Tibial nerve (tissue), 4 donors: ENCODE results near the gene SEMA5B.

Experiments
- CTCF ChIP-seq, 5 experiments: fragments of 200-600 bp in 3 of 5; fragments of 450-650 bp in 2 of 5; sonication (generic) in 3 of 5; IDR thresholded peaks; one replicate each; pipeline ENCODE4 v1.5.1; 2016 to 2019; ENCODE audit warnings: antibody characterized with exemption in 5 of 5, mild to moderate bottlenecking in 3 of 5, moderate library complexity in 2 of 5
- EP300 ChIP-seq, 2 donors: sonication (generic); formaldehyde crosslinking; IDR thresholded peaks; one replicate each; pipeline ENCODE4 v1.6.1; 2017; ENCODE audit warnings: antibody characterized with exemption in 2 of 2, mild to moderate bottlenecking in 1 of 2
- POLR2A ChIP-seq, 2 donors: fragments of 450-650 bp; IDR thresholded peaks; one replicate each; pipeline ENCODE4 v1.6.1; 2017; ENCODE audit warnings: antibody characterized with exemption in 2 of 2, mild to moderate bottlenecking in 2 of 2, moderate library complexity in 2 of 2

GRCh38 chr3:122916084-122916483 lies 111.5 kb downstream of the SEMA5B start:
- TF ChIP-seq POLR2A (IDR thresholded peaks at IDR 0.05) (no peak), CTCF (IDR thresholded peaks at IDR 0.05) (no peak), EP300 (IDR thresholded peaks at IDR 0.05) (no peak)
